Activated CD4-positive, alpha-beta T cell treated with anti-CD3 and anti-CD28 coated beads for 48 hours (primary cell): Measurements from ENCODE around the gene PCDHGA6.
"Not testable (repeated sequence)": the region's sequence is repeated elsewhere in the genome, so short reads cannot be mapped to it uniquely, and the experiment has no call there.

ENCODE experiments used
- DNase-seq: peaks from one replicate; pipeline ENCODE4 v3.0.0-alpha.2; 2020

PCDHGA6 gene

DNA sequence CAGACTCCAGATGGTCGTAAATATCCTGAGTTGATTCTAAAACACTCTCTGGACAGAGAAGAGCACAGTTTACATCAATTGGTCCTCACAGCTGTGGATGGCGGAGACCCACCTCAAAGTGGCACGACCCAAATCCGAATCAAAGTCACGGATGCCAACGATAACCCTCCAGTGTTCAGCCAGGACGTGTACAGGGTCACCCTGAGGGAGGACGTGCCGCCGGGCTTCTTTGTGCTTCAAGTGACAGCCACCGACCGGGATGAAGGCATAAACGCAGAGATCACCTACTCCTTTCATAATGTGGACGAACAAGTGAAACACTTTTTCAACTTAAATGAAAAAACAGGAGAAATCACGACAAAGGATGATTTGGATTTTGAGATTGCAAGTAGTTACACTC is 13.0 kb upstream of the PCDHGA6 start:
- DNase-seq, result no peak

DNA sequence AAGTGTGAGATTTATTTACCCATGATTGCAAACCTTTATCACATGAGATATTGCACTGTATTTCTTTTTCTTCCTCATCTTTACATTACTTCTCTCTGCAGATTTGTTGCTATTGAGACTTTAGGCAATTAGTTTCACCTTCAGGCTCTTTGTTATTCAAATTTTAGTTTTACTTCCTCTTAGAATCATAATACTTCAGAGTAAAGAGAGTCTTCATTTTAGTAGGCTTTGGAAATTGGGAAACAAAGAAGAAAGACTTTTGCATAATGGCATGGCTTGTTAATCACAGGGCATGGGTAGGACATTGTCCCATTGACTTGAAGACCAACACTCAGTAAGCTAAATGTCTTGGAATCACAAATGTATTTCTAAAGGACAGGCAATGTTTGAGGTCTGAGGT is 11.0 kb upstream of the PCDHGA6 start:
- no peak for DNase-seq

DNA sequence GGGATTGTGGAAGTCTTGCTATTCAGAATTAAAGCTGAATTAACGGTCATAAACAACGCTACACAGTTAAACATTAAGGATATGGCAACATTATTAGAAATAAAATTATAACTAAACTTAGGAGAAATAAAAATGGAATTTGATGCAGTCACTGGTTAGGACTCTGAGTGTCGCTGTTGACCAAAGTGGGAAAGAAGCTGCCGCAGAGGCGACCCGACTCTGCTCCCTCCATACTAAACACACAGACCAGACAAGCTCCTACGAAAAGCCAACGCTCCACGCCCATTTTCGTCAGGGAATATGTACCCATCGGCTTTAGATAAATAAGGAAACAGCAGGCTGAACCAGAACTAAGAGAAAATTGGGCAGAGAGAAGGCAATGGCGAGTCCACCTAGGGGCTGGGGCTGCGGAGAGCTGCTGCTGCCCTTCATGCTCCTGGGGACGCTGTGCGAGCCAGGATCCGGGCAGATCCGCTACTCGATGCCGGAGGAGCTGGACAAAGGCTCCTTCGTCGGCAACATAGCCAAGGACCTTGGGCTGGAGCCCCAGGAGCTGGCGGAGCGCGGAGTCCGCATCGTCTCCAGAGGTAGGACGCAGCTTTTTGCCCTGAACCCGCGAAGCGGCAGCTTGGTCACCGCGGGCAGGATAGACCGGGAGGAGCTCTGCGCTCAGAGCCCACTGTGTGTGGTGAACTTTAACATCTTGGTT is 9.6 kb upstream of the PCDHGA6 start, which contains the start of gene PCDHGA5:
TSS of gene PCDHGA5 (plus strand) at position 211 of the 709 bp plus-strand sequence. CDS start at position 380, 169 bp downstream.
- no peak for DNase-seq

DNA sequence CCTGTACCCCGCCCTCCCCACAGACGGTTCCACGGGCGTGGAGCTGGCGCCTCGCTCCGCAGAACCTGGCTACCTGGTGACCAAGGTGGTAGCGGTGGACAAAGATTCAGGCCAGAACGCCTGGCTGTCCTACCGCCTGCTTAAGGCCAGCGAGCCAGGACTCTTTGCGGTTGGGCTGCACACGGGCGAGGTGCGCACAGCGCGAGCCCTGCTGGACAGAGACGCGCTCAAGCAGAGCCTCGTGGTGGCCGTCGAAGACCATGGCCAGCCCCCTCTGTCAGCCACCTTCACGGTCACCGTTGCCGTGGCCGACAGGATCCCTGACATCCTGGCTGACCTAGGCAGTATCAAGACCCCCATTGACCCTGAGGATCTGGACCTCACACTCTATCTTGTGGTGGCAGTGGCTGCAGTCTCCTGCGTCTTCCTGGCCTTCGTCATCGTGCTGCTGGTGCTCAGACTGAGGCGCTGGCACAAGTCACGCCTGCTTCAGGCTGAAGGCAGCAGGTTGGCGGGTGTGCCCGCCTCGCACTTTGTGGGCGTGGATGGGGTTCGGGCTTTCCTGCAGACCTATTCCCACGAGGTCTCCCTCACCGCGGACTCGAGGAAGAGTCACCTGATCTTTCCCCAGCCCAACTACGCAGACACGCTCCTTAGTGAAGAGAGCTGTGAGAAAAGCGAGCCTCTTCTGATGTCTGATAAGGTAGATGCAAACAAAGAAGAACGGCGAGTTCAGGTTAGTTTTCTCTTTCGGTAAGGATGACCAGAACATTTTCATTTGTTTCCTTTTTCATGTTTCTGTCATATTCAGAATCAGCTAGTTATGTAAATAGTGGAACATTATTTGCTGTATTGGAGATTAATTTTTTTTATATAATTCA is 7.4 kb upstream of the PCDHGA6 start:
- no peak for DNase-seq

DNA sequence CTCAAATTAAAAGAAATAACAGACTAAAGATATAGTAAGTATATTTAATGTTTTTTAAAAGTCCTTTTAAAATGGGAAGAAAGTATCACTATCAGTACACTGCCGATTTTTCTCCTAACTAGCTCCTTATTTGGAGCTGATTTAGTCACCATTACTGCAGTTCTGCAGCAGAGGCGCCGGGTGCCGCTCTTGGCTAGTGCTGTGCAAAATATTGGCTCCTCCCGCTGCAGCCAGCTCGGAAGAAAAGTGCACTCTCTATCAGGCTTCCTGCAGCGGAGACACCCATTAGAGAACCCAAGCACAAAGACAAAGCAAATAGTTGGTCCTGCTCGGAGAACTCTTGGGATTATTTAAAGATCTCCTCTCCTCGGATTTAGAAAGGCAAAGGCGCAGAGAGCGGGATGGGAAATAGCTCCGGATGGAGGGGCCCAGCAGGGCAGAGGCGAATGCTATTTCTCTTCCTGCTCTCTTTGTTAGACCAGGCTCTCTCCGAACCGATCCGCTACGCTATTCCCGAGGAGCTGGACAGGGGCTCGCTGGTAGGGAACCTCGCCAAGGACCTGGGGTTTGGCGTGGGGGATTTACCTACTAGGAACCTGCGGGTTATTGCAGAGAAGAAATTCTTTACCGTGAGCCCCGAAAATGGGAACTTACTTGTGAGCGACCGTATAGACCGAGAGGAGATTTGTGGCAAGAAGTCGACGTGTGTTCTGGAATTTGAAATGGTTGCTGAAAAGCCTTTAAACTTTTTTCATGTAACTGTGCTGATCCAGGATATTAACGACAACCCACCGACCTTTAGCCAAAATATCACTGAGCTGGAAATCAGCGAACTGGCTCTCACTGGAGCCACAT is 3.5 kb upstream of the PCDHGA6 start, which contains the start of gene PCDHGB3:
TSS of gene PCDHGB3 (plus strand) at position 249 of the 855 bp plus-strand sequence. CDS start at position 402, 153 bp downstream.
- DNase-seq, result peak; percentile 53

DNA sequence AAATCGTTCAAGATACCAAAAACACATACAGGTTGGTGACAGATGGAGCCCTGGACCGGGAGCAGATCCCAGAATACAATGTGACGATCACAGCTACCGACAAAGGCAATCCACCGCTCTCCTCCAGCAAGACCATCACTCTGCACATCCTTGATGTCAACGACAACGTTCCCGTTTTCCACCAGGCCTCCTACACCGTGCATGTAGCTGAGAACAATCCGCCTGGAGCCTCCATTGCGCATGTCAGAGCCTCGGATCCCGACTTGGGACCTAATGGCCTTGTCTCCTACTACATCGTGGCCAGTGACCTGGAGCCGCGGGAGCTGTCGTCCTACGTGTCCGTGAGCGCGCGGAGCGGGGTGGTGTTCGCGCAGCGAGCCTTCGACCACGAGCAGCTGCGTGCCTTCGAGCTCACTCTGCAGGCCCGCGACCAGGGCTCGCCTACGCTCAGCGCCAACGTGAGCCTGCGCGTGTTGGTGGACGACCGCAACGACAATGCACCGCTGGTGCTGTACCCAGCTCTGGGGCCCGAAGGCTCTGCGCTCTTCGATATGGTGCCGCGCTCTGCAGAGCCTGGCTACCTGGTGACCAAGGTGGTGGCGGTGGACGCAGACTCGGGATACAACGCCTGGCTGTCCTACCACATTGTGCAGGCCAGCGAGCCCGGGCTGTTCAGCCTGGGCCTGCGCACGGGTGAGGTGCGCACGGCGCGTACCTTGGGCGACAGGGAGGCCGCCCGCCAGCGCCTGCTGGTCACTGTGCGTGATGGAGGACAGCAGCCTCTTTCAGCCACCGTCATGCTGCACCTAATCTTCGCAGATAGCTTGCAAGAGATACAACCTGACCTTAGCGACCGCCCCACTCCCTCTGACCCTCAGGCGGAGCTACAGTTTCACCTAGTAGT is 1.9 kb upstream of the PCDHGA6 start:
- DNase-seq, result no peak

DNA sequence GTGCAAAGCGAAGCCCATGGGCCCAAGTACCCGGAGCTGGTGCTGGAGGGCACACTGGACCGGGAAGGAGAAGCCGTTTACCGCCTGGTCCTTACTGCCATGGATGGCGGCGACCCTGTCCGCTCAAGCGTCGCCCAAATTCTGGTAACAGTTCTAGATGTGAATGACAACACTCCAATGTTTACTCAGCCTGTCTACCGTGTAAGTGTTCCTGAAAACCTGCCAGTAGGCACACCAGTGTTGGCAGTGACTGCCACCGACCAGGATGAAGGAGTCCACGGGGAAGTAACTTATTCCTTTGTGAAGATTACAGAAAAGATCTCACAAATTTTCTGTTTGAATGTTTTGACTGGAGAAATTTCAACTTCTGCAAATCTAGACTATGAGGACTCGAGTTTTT is 936 bp downstream of the PCDHGA6 start:
- DNase-seq, result no peak

DNA sequence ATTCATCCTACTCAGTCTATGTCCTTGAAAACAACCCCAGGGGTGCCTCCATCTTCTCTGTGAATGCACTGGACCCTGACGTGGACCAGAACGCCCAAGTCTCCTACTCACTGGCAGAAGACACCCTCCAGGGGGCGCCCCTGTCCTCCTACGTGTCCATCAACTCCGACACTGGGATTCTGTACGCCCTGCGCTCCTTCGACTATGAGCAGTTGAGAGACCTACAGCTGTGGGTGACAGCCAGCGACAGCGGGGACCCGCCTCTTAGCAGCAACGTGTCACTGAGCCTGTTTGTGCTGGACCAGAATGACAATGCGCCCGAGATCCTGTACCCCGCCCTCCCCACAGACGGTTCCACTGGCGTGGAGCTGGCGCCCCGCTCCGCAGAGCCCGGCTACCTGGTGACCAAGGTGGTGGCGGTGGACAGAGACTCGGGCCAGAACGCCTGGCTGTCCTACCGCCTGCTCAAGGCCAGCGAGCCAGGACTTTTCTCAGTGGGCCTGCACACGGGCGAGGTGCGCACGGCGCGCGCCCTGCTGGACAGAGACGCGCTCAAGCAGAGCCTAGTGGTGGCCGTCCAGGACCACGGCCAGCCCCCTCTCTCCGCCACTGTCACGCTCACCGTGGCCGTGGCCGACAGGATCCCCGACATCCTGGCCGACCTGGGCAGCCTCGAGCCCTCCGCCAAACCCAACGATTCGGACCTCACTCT is 1.9 kb downstream of the PCDHGA6 start:
- DNase-seq, result not testable (repeated sequence)

DNA sequence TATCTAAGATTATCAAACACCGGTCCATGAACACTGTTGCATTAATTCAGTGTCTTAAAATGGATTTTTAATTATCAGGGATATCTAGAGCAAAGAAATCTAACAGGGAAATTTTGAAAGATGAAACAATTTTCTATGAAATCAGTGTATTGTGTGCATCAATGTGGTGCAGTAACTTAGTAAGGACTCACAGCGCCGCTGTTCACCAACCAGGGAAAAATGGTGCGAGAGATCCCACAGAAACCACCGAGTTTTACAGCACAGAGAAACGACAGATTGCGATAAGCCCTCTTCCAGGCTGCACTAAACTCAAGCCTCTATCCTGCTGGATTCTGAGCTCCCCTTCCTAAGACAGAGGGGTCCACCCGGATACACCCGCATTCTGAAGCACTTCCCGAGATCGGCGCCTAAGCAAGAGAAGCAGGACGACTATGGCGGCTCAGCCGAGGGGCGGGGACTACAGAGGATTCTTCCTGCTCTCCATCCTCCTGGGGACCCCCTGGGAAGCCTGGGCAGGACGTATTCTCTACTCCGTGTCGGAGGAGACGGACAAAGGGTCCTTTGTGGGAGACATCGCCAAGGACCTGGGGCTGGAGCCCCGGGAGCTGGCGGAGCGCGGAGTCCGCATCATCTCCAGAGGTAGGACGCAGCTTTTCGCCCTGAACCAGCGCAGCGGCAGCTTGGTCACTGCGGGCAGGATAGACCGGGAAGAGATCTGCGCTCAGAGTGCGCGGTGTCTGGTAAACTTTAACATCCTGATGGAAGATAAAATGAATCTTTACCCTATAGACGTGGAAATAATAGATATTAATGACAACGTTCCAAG is 9.0 kb downstream of the PCDHGA6 start, which contains the start of gene PCDHGA7:
TSS of gene PCDHGA7 (plus strand) at position 274 of the 826 bp plus-strand sequence. CDS start at position 432, 158 bp downstream.
- no peak for DNase-seq

DNA sequence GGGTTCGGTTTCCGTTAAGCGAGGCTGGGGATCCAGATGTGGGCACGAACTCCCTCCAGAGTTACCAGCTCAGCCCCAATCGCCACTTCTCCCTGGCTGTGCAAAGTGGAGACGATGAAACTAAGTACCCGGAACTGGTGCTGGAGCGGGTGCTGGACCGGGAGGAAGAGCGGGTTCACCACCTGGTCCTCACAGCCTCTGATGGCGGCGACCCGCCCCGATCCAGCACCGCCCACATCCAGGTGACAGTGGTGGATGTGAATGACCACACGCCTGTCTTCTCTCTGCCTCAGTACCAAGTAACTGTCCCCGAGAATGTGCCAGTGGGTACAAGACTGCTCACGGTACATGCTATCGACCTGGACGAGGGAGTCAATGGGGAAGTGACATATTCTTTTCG is 9.7 kb downstream of the PCDHGA6 start:
- no peak for DNase-seq

DNA sequence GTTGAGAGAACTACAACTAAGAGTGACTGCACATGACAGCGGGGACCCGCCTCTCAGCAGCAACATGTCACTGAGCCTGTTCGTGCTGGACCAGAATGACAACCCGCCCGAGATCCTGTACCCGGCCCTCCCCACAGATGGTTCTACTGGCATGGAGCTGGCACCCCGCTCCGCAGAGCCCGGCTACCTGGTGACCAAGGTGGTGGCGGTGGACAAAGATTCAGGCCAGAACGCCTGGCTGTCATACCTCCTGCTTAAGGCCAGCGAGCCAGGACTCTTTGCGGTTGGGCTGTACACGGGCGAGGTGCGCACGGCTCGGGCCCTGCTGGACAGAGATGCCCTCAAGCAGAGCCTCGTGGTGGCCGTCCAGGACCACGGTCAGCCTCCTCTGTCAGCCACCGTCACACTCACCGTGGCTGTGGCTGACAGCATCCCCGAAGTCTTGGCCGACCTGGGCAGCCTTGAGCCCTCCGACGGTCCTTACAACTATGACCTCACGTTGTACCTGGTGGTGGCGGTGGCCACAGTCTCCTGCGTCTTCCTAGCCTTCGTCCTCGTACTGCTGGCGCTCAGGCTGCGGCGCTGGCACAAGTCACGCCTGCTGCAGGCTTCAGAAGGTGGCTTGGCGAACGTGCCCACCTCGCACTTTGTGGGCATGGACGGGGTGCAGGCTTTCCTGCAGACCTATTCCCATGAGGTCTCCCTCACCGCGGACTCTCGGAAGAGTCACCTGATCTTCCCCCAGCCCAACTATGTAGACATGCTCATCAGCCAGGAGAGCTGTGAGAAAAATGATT is 11.0 kb downstream of the PCDHGA6 start:
- no peak for DNase-seq

DNA sequence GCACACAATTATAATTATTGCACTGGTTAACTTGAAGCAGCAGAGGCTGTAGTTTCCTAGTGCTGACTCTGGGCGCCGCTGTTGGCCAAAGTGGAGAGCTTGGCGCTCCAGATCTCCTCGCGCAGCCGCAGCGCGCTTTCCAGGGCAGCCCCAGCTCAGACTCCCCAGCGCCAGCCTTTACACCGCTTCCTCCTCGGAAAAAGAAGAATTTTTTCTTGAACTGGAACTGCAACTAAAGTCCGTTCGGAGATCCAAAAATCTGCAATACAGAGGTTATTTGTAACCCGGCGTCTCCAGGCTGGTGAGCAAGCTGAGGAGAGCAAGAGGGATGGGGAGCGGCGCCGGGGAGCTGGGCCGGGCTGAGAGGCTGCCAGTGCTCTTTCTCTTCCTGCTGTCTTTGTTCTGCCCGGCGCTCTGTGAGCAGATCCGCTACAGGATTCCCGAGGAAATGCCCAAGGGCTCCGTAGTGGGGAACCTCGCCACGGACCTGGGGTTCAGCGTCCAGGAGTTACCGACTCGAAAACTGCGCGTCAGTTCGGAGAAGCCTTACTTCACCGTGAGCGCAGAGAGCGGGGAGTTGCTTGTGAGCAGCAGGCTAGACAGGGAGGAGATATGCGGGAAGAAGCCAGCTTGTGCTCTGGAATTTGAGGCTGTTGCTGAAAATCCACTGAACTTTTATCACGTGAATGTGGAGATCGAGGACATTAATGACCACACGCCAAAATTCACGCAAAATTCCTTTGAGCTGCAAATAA is 14.0 kb downstream of the PCDHGA6 start, which contains the start of gene PCDHGB4:
TSS of gene PCDHGB4 (plus strand) at position 142 of the 755 bp plus-strand sequence. CDS start at position 329, 187 bp downstream.
- peak; percentile 51 for DNase-seq

DNA sequence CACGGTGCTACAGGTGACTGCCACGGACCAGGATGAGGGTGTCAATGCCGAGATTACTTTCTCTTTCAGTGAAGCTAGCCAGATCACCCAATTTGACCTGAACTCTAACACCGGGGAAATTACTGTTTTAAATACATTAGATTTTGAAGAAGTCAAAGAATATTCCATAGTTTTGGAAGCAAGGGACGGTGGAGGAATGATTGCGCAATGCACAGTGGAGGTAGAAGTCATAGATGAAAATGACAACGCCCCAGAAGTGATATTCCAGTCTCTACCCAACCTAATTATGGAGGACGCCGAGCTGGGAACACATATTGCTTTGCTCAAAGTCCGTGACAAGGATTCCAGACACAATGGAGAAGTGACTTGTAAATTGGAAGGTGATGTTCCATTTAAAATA is 15.0 kb downstream of the PCDHGA6 start:
- no peak for DNase-seq

DNA sequence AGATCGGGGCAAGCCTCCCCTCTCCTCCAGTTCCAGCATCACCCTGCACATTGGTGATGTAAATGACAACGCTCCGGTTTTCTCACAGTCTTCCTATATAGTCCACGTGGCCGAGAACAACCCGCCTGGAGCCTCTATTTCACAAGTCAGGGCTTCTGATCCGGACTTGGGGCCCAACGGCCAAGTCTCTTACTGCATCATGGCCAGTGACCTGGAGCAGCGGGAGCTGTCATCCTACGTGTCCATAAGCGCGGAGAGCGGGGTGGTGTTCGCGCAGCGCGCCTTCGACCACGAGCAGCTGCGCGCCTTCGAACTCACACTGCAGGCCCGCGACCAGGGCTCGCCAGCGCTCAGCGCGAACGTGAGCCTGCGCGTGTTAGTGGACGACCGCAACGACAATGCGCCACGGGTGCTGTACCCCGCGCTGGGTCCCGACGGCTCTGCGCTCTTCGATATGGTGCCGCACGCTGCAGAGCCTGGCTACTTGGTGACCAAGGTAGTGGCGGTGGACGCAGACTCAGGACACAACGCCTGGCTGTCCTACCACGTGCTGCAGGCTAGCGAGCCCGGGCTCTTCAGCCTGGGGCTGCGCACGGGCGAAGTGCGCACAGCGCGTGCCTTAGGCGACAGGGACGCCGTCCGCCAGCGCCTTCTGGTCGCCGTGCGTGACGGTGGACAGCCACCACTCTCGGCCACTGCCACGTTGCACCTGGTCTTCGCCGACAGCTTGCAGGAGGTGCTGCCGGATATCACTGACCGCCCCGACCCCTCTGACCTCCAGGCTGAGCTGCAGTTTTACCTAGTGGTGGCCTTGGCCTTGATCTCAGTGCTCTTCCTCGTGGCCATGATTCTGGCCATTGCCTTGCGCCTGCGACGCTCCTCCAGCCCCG is 15.7 kb downstream of the PCDHGA6 start:
- no peak for DNase-seq

DNA sequence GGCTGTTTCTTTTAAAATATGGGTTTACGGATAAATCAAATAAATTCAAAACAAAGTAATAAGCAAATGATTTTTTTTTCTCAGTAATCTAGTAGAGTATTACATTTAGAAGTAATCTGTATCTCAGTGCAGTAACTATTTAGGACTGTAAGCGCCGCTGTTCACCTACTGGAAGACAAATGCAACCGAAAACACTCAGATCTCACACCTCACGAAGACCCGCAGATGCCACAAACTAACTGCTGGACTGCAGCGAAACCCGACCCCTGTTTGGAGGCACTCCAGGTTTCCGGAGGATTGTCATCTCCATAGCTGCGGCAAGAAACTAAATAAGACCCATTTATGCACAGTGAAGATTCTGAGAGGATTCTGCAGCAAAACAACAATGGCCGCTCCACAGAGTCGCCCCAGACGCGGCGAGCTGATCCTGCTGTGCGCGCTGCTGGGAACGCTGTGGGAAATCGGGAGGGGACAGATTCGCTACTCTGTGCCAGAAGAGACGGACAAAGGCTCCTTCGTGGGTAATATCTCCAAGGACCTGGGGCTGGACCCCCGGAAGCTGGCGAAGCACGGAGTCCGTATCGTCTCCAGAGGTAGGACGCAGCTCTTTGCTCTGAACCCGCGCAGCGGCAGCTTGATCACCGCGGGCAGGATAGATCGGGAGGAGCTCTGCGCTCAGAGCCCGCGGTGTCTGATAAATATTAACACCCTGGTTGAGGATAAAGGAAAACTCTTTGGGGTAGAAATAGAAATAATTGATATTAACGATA is 18.9 kb downstream of the PCDHGA6 start, which contains the start of gene PCDHGA8:
TSS of gene PCDHGA8 (plus strand) at position 205 of the 770 bp plus-strand sequence. CDS start at position 386, 181 bp downstream.
- no peak for DNase-seq

DNA sequence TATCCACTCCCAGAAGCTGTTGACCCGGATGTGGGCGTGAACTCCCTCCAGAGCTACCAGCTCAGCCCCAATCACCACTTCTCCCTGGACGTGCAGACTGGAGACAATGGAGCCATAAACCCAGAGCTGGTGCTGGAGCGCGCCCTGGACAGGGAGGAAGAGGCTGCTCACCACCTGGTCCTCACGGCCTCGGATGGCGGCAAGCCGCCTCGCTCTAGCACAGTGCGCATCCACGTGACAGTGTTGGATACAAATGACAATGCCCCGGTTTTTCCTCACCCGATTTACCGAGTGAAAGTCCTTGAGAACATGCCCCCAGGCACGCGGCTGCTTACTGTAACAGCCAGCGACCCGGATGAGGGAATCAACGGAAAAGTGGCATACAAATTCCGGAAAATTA is 19.6 kb downstream of the PCDHGA6 start:
- no peak for DNase-seq
